Vagina (tissue), 2 donors: ENCODE results near the gene NPW.

ENCODE experiments used
- CTCF ChIP-seq, 3 experiments: fragments of 450-650 bp in 2 of 3; fragments of 200-600 bp in 1 of 3; sonication (generic) in 1 of 3; IDR thresholded peaks; one replicate each; pipeline ENCODE4 v1.5.1; 2017 to 2019; ENCODE audit warnings: antibody characterized with exemption in 3 of 3, mild to moderate bottlenecking in 2 of 3, moderate library complexity in 2 of 3
- POLR2A ChIP-seq, 2 donors: fragments of 450-650 bp; IDR thresholded peaks; one replicate each; pipeline ENCODE4 v1.6.1; 2017; ENCODE audit warnings: antibody characterized with exemption in 2 of 2, mild to moderate bottlenecking in 2 of 2, moderate library complexity in 2 of 2
- POLR2AphosphoS5 ChIP-seq, 2 donors: sonication (generic); formaldehyde crosslinking; IDR thresholded peaks; one replicate each; pipeline ENCODE4 v1.9.0; 2017; ENCODE audit warnings: antibody characterized with exemption in 2 of 2, mild to moderate bottlenecking in 2 of 2, low read depth in 1 of 2; ENCODE audit not compliant: insufficient read depth in 1 of 2

GRCh38 chr16:2016407-2016922, 3.1 kb upstream of the NPW start:
- TF ChIP-seq POLR2A (IDR thresholded peaks at IDR 0.05) = no peak
- no peak for TF ChIP-seq CTCF (IDR thresholded peaks at IDR 0.05)
- TF ChIP-seq POLR2AphosphoS5 (IDR thresholded peaks at IDR 0.05; ENCODE audit: insufficient read depth in 1 of 2, low read depth in 1 of 2) = no peak
